Trophoblast cell (in vitro differentiated cells and primary cell): ENCODE measurements around the gene CYSTM1.

ENCODE experiments used
- DNase-seq, 2 donors: peaks; one replicate each; pipeline ENCODE4 v3.0.0-alpha.2; 2016
- H2AFZ ChIP-seq: 2 replicates; pipeline ENCODE4 v1.6.1; 2013; ENCODE audit warnings: low read length, moderate library complexity, mild to moderate bottlenecking; ENCODE audit not compliant: insufficient read depth, poor library complexity
- H2AK5ac ChIP-seq: 2 replicates; pipeline ENCODE4 v1.6.1; 2013; ENCODE audit warnings: mild to moderate bottlenecking, low read length
- H2BK120ac ChIP-seq: 2 replicates; pipeline ENCODE4 v1.6.1; 2013; ENCODE audit warnings: low read length, mild to moderate bottlenecking, moderate library complexity; ENCODE audit not compliant: insufficient read depth, poor library complexity
- H2BK12ac ChIP-seq: 2 replicates; pipeline ENCODE4 v1.6.1; 2013; ENCODE audit warnings: mild to moderate bottlenecking, low read length, moderate library complexity
- H2BK5ac ChIP-seq: 2 replicates; pipeline ENCODE4 v1.6.1; 2013; ENCODE audit warnings: low read length, low read depth, moderate library complexity, mild to moderate bottlenecking; ENCODE audit not compliant: poor library complexity
- H3K14ac ChIP-seq: 2 replicates; pipeline ENCODE4 v1.6.1; 2013; ENCODE audit warnings: mild to moderate bottlenecking, low read length
- H3K18ac ChIP-seq: 2 replicates; pipeline ENCODE4 v1.6.1; 2013; ENCODE audit warnings: mild to moderate bottlenecking, low read length
- H3K23ac ChIP-seq: 2 replicates; pipeline ENCODE4 v1.6.1; 2013; ENCODE audit warnings: low read length
- H3K27ac ChIP-seq: 2 replicates; pipeline ENCODE4 v1.5.1; 2013; ENCODE audit warnings: low read depth, mild to moderate bottlenecking, inconsistent platforms, low read length, moderate library complexity
- H3K27me3 ChIP-seq: 2 replicates; pipeline ENCODE4 v1.6.1; 2013; ENCODE audit warnings: inconsistent platforms, mild to moderate bottlenecking, low read length, moderate library complexity; ENCODE audit not compliant: insufficient read depth
- H3K36me3 ChIP-seq, 2 experiments: 1 replicate in 1 of 2; 2 replicates in 1 of 2; pipeline ENCODE4 v1.6.1; 2013; ENCODE audit warnings: low read length in 2 of 2, mild to moderate bottlenecking in 2 of 2, moderate library complexity in 1 of 2; ENCODE audit not compliant: insufficient read depth in 2 of 2, control insufficient read depth in 1 of 2
- H3K4ac ChIP-seq: 2 replicates; pipeline ENCODE4 v1.6.1; 2013; ENCODE audit warnings: low read depth, mild to moderate bottlenecking, low read length, moderate library complexity
- H3K4me1 ChIP-seq, 2 experiments: 1 replicate in 1 of 2; 2 replicates in 1 of 2; pipeline ENCODE4 v1.6.1; 2013; ENCODE audit warnings: low read length in 2 of 2, mild to moderate bottlenecking in 2 of 2, moderate library complexity in 1 of 2; ENCODE audit not compliant: insufficient read depth in 2 of 2, control insufficient read depth in 1 of 2
- H3K4me2 ChIP-seq: 2 replicates; pipeline ENCODE4 v1.6.1; 2013; ENCODE audit warnings: inconsistent platforms, mild to moderate bottlenecking, low read length, moderate library complexity
- H3K4me3 ChIP-seq: 2 replicates; pipeline ENCODE4 v1.5.1; 2013; ENCODE audit warnings: mild to moderate bottlenecking, low read depth, low read length, inconsistent platforms
- H3K79me1 ChIP-seq: one replicate; pipeline ENCODE4 v1.6.1; 2013; ENCODE audit warnings: low read length
- H3K79me2 ChIP-seq: 2 replicates; pipeline ENCODE4 v1.6.1; 2013; ENCODE audit warnings: low read length, mild to moderate bottlenecking; ENCODE audit not compliant: control insufficient read depth, insufficient read depth, poor library complexity
- H3K9ac ChIP-seq: 2 replicates; pipeline ENCODE4 v1.6.1; 2013; ENCODE audit warnings: mild to moderate bottlenecking, low read length
- H3K9me3 ChIP-seq: 2 replicates; pipeline ENCODE4 v1.6.1; 2013; ENCODE audit warnings: low read depth, mild to moderate bottlenecking, control low read depth, inconsistent platforms, low read length; ENCODE audit not compliant: insufficient read depth
- H4K12ac ChIP-seq: 2 replicates; pipeline ENCODE4 v1.6.1; 2013; ENCODE audit warnings: low read depth, mild to moderate bottlenecking, low read length, moderate library complexity
- H4K8ac ChIP-seq: 2 replicates; pipeline ENCODE4 v1.6.1; 2013; ENCODE audit warnings: low read depth, mild to moderate bottlenecking, low read length, moderate library complexity
- H4K91ac ChIP-seq: one replicate; pipeline ENCODE4 v1.6.1; 2013; ENCODE audit warnings: low read depth, mild to moderate bottlenecking, low read length, moderate library complexity
- WGBS: extraction: QIAGEN DNeasy Blood & Tissue Kit; methylation state at CpG from one replicate; pipeline ENCODE4 v1.1.7; 2013; ENCODE audit warnings: missing lambda C conversion rate; ENCODE audit not compliant: insufficient read length, insufficient coverage; ENCODE audit errors: extremely low coverage; 5-methylcytosine and 5-hydroxymethylcytosine counted together

CYSTM1 gene

GRCh38 chr5:140262221-140262620 lies 87.2 kb downstream of the CYSTM1 start:
- Histone ChIP-seq H3K23ac (no peak overlapping the region), H2AK5ac (no peak overlapping the region), H4K8ac (no peak overlapping the region), H3K79me2 (no peaks in the 10 kb centered on the region), H3K14ac (no peak overlapping the region), H3K27me3 (no peaks in the 10 kb centered on the region), H3K18ac (no peak overlapping the region), H3K9me3 (no peaks in the 10 kb centered on the region), H4K91ac (no peak overlapping the region), H3K4ac (no peak overlapping the region), H2BK5ac (no peak overlapping the region), H3K4me1 (peaks cover 2 to 4% of the 10 kb centered on the region in 2 experiments), H3K9ac (no peak overlapping the region), H2BK12ac (no peak overlapping the region), H3K36me3 (peaks cover 0 to 6% of the 10 kb centered on the region in 2 experiments), H3K79me1 (no peaks in the 10 kb centered on the region), H3K27ac (no peak overlapping the region), H2BK120ac (no peak overlapping the region), H3K4me2 (no peak overlapping the region), H2AFZ (no peak overlapping the region), H3K4me3 (no peak overlapping the region), H4K12ac (no peak overlapping the region)
- no CpG with 5 or more reads among the region's 3 CpGs for WGBS
- no peak for DNase-seq

- Histone ChIP-seq H3K4me3 (no peak overlapping the region), H2BK12ac (no peak overlapping the region), H3K4ac (no peak overlapping the region), H2AFZ (no peak overlapping the region), H3K27me3 (no peaks in the 10 kb centered on the region), H3K9me3 (no peaks in the 10 kb centered on the region), H3K79me1 (no peaks in the 10 kb centered on the region), H3K4me2 (no peak overlapping the region), H3K18ac (no peak overlapping the region), H2BK120ac (no peak overlapping the region), H2AK5ac (no peak overlapping the region), H3K4me1 (peaks cover 2 to 4% of the 10 kb centered on the region in 2 experiments), H3K27ac (no peak overlapping the region), H3K79me2 (no peaks in the 10 kb centered on the region), H4K12ac (no peak overlapping the region), H3K36me3 (peaks cover 0 to 6% of the 10 kb centered on the region in 2 experiments), H4K91ac (no peak overlapping the region), H3K23ac (no peak overlapping the region), H4K8ac (no peak overlapping the region), H2BK5ac (no peak overlapping the region), H3K9ac (no peak overlapping the region), H3K14ac (no peak overlapping the region)
- no CpG with 5 or more reads among the region's 3 CpGs for WGBS
- DNase-seq: no peak
Measured at GRCh38 chr5:140262839-140263238, 87.9 kb downstream of the CYSTM1 start.

GRCh38 chr5:140265845-140266244 lies 90.9 kb downstream of the CYSTM1 start:
- no peak overlapping the region for H2BK12ac ChIP-seq
- no peaks in the 10 kb centered on the region for H3K9me3 ChIP-seq
- H2BK120ac ChIP-seq: no peak overlapping the region
- H2AFZ ChIP-seq: no peak overlapping the region
- no peak overlapping the region for H2AK5ac ChIP-seq
- H4K8ac ChIP-seq: no peak overlapping the region
- no peak overlapping the region for H3K4me3 ChIP-seq
- H3K9ac ChIP-seq: no peak overlapping the region
- H3K4me1 ChIP-seq: peaks cover 2% of the 10 kb centered on the region in 2 experiments
- DNase-seq: no peak
- no peak overlapping the region for H3K23ac ChIP-seq
- no peak overlapping the region for H4K12ac ChIP-seq
- no peak overlapping the region for H3K4me2 ChIP-seq
- H3K27me3 ChIP-seq: no peaks in the 10 kb centered on the region
- peak overlapping the region; percentile 51 for H3K4ac ChIP-seq
- H3K36me3 ChIP-seq: peaks cover 2% of the 10 kb centered on the region in 2 experiments
- H3K79me2 ChIP-seq: no peaks in the 10 kb centered on the region
- H3K27ac ChIP-seq: no peak overlapping the region
- no CpG with 5 or more reads among the region's 1 CpG for WGBS
- no peak overlapping the region for H4K91ac ChIP-seq
- no peak overlapping the region for H3K18ac ChIP-seq
- H3K14ac ChIP-seq: no peak overlapping the region
- no peak overlapping the region for H2BK5ac ChIP-seq
- H3K79me1 ChIP-seq: no peaks in the 10 kb centered on the region

GRCh38 chr5:140266471-140267200 lies 91.6 kb downstream of the CYSTM1 start:
- no peak overlapping the region for H2BK5ac ChIP-seq
- H3K36me3 ChIP-seq: peaks cover 2% of the 10 kb centered on the region in 2 experiments
- H2BK12ac ChIP-seq: no peak overlapping the region
- H3K14ac ChIP-seq: no peak overlapping the region
- no peaks in the 10 kb centered on the region for H3K9me3 ChIP-seq
- no peak overlapping the region for H3K9ac ChIP-seq
- no peak overlapping the region for H4K91ac ChIP-seq
- H3K27me3 ChIP-seq: no peaks in the 10 kb centered on the region
- no CpG with 5 or more reads among the region's 6 CpGs for WGBS
- H2BK120ac ChIP-seq: no peak overlapping the region
- H3K4me2 ChIP-seq: no peak overlapping the region
- H3K18ac ChIP-seq: no peak overlapping the region
- no peaks in the 10 kb centered on the region for H3K79me2 ChIP-seq
- H4K8ac ChIP-seq: no peak overlapping the region
- H3K23ac ChIP-seq: no peak overlapping the region
- no peaks in the 10 kb centered on the region for H3K79me1 ChIP-seq
- no peak overlapping the region for H4K12ac ChIP-seq
- no peak for DNase-seq
- H3K4ac ChIP-seq: no peak overlapping the region
- no peak overlapping the region for H3K27ac ChIP-seq
- H2AFZ ChIP-seq: no peak overlapping the region
- no peak overlapping the region for H2AK5ac ChIP-seq
- H3K4me1 ChIP-seq: peaks cover 2% of the 10 kb centered on the region in 2 experiments
- H3K4me3 ChIP-seq: no peak overlapping the region
